NCI-H1694 (cell line): Measurements from ENCODE around the gene AGMO.
"Not testable (repeated sequence)": the region's sequence is repeated elsewhere in the genome, so short reads cannot be mapped to it uniquely, and the experiment has no call there.

Source experiments
- DNase-seq: peaks from one replicate; lab custom pipeline; 2025; lab: John Stamatoyannopoulos, UW

Gene AGMO

GRCh38 chr7:15315678-15316077 lies 246.1 kb downstream of the AGMO start:
- DNase-seq, result no peak

DNA sequence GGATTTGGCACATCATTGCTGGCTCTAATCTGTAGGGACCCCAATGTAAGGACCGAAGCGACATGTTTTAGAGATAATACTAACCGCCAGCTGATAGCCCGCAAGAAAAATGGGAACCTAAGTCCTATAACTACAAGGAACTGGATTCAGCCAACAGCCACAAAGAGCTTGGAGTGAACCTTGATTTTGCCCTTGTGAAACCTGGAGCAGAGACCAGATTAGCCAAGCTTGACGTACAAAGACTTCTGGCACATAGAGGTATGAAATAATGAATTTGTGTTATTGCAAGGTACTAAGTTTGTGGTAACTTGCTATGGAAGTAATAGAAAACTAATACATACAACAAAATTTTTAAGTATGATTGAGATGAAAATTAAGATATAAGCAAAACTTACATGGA lies 246.9 kb downstream of the AGMO start:
- no peak for DNase-seq

DNA sequence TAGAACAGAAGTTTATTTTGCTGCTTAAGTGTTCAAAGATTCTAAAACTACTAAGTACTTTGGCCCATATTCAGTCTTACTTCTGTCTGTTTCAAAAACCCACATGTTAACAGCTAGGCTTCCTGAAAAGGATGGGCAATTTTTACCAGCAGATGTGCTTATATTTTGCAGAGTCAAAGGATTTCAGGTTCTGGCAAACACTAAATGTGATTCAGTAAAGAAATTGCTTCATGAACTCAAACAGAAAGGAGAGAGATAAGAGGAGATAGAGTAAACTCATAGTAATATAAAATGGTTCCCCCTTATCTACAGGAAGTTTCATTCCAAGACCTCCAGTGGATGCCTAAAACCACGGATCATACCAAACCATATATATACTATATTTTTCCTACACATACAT lies 248.5 kb downstream of the AGMO start:
- no peak for DNase-seq

DNA sequence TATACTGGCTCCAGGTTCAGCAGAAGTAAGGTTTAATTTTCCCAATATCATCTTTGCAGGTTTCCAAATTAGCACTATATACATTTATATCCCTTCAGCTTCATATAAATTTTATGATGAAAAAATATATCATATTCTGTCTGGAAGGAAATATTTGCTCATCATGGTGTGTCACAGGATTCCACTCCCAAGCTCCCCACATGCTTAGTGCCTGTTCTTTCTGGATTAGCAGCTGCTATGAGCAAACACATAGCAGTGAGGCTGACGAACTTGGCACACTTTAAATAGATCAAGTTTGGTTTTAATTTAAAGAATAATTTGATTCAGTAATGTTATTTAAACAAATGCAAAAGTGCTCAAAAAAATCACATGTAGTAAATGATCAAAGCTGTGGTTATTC lies 251.9 kb downstream of the AGMO start:
- DNase-seq, result no peak

DNA sequence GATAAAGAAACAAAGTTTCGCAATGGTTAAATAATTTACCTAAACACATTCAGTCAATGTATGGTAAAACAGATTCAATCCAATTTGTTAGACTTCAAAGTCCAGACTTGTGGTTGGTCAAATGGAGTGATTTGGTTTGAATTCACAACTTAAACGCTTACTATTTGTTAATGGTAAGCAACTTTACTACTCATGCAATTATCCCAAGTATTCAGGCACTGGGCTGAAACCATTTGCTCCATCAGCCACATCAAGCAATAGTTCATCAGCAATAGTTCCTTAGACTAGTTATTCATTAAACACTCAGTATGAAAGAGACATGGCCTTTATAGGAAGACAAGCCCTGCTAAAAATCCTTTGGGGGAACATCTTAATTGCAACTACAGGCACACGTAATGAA lies 253.0 kb downstream of the AGMO start:
- no peak for DNase-seq

DNA sequence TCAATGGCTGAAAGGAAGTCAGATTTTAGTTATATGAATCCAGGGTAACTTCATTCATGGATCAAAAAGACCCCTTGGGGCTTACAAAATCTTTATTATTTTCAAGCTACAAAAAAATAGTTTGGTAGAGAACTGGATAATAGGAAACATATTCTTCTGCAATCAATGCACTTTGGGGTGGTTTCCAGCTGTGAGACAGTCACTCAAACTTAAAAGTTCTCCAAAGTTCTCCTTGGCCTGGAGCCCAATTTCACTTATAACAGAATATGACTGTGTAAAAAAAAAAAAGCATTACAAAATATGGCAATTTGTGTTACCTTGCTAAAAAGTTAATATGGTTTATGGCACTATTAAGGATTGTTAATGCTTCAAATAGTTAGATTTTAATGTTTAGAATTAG lies 255.5 kb downstream of the AGMO start:
- no peak for DNase-seq

- peak; percentile 20 for DNase-seq
Measured at GRCh38 chr7:15305002-15305600, 256.7 kb downstream of the AGMO start.

GRCh38 chr7:15303357-15303756 lies 258.5 kb downstream of the AGMO start:
- DNase-seq, result no peak

- not testable (repeated sequence) for DNase-seq
Measured at GRCh38 chr7:15300986-15301385, 260.8 kb downstream of the AGMO start.

GRCh38 chr7:15292138-15292537 lies 269.7 kb downstream of the AGMO start:
- no peak for DNase-seq

- no peak for DNase-seq
Measured at GRCh38 chr7:15291699-15292098, 270.1 kb downstream of the AGMO start.

- no peak for DNase-seq
Measured at GRCh38 chr7:15288741-15289140, 273.1 kb downstream of the AGMO start.

DNA sequence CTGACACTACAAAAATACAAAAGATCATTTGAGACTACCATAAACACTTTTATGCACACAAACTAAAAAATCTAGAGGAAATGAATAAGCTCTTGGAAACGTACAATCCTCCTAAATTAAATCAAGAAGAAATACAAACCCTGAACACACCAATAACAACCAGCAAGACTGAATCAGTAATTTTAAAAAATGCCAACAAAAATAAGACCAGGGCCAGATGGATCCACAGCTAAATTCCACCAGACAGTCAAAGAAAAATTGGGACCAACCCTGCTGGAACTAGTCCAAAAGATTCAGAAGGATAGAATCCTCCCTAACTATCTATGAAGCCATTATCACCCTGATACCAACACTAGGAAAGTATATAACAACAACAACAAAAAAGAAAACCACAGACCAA lies 277.4 kb downstream of the AGMO start:
- no peak for DNase-seq

DNA sequence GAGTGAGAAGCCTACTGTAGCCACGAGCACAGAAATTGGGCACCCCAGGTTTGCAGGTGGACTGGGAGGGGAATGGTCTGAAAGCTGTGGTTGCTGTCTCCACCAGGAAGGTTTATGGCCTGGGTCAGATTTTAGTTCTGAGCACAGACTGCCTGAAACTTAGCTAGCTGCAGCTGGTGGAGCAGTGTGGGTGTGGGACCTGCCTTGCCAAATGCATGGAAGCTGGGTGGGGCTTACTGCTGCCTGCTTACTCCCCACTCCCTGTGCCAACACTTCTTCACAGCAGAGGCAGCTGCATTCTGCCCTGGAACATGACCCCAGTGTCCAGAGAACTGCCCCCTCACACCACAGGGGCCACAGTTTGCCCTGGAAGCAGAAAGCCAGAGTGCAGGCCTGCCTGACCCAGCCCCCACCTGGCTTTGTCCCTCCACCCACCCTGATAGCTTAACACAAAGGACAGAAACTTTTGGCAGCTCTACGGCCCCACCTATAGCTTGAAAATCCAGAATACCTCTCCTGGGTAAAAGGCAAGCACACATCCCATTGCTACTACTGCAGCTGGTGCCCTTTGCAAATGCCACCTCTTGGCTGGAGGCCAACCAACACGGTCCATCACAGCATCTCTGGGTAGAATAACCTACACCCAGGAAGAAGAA lies 281.6 kb downstream of the AGMO start:
- DNase-seq, result no peak

DNA sequence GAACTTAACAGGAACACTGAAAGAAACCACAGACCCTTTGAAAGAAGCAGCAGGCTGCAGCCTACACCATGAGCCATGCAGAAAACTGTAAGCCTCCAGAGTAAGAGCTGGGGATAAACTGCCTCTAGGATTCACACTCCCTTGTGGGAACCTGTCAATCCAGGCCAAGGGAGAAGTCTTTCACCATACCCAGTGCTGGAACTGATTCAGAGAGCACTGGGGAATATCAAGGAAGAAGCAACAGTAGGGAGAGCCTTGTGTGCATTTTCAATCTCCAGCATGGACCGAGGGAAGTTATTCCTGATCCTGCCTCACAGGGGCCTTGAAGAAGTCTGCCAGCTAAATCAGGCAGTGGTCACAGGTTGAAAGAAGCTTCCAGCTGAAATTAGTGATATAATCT lies 282.2 kb downstream of the AGMO start:
- no peak for DNase-seq

DNA sequence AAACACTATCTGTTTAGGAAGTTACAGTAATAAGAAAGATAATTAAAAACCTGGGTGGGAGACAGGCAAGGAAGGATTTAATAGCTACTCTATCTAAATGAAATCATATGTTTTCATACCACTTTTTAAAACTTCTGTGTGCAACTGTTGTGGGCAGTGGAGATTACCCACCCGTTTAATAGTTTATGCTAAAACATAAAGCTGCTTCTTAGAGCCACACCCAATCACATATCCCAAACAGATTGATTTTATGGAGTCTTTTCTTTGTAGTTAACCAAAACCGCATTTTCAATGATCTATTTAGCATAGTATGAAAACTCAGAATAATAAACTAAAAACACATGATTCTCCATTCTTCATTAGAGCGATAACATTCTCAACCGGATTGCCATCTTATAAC lies 304.1 kb downstream of the AGMO start:
- DNase-seq, result no peak

GRCh38 chr7:15252181-15252580 lies 309.6 kb downstream of the AGMO start:
- no peak for DNase-seq

DNA sequence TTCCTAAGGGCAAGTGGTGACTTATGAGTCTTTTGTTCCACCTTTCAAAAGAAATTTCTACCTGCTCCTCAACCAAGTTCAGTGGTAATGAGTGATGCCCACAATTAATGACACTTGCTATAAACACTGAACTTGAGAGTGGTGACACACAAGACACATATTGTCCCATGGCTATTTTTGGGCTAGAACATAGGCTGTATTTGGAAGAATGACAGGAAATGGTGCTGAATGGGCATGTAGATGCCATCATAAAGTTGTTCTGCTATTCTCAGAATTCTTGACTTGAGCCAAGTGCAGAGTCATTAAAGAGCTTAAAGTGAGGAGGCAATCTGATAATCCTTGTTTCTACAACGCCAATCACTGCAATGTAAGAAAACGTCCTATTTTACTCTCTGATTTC lies 313.3 kb downstream of the AGMO start:
- DNase-seq, result no peak

GRCh38 chr7:15245831-15246230 lies 316.0 kb downstream of the AGMO start:
- no peak for DNase-seq

DNA sequence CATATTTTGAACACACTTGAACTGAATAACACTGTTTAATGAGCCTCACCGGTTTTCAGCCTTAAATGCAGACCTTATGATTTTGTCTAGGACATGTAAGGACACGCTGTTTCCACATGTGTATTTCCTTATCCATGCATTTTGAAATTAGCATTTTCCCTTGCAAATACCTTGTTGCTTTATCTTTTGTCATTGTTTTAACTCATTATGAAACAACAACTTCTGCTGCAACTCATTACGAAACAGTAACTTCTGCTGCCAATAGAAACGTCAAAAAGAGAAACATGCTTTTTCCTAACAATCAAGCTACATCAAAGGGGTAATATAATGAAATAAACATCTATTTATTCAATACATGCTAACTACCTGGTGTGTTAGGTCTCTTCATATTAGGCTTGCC lies 322.0 kb downstream of the AGMO start:
- no peak for DNase-seq

- no peak for DNase-seq
Measured at GRCh38 chr7:15236952-15237351, 324.9 kb downstream of the AGMO start.

- DNase-seq, result no peak
Measured at GRCh38 chr7:15234431-15234830, 327.4 kb downstream of the AGMO start.

GRCh38 chr7:15228831-15229230 lies 333.0 kb downstream of the AGMO start:
- DNase-seq, result peak; percentile 79

DNA sequence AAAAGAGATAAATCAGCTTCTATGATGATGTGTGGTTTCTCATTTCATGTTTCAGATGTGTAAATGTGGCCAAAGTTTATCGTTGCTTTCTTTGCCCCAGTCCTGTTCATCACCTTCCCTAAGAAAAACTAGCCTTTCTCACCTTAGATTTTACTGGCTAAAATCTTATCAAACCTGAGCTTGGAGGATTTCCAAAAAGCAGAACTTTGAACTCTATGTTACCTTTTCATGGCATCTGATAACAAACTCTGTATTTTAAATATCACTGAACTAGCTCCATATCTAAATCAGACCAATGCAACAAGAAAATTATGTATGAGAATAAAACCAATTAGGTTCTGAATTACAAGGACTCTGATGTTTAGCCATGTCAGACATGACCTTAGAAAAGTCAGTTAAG lies 335.8 kb downstream of the AGMO start:
- no peak for DNase-seq
